PC-9 (cell line): ENCODE data around the gene GABRB2. TPM values are rescaled to one million over a fixed set of nuclear protein-coding genes. Genes with fewer than 3 reads are reported as not detected.

Experiments
- BruUV-seq: library from RNA; stranded (reverse); fragments of 400-500 nt; replicated peaks from 2 replicates; lab custom pipeline; 2021; lab: Mats Ljungman, UMichigan
- CTCF ChIA-PET: fragments of 300-600 bp; sonication (Branson Sonifier 250); formaldehyde crosslinking; loops from one replicate; lab custom pipeline; 2022; ENCODE audit warnings: antibody characterized with exemption; lab: Charles Lee
- POLR2A ChIA-PET: fragments of 300-600 bp; sonication (Branson Sonifier 250); formaldehyde crosslinking; loops from one replicate; lab custom pipeline; 2022; ENCODE audit warnings: antibody characterized with exemption; ENCODE audit not compliant: unreplicated experiment; lab: Charles Lee
- DNase-seq, 2 experiments: peaks; one replicate each; pipeline versions ENCODE4 v3.0.0 to v3.0.0-alpha.2; 2015 to 2022; ENCODE audit warnings: mixed read lengths in 1 of 2
- H2AFZ ChIP-seq: fragments of 200-600 bp; sonication (generic); 2 replicates; pipeline ENCODE4 v1.8.1; 2017; ENCODE audit warnings: antibody characterized with exemption
- H3F3A ChIP-seq: fragments of 200-600 bp; sonication (generic); 2 replicates; pipeline ENCODE4 v1.8.1; 2017; ENCODE audit warnings: antibody characterized with exemption, mild to moderate bottlenecking, low read depth; ENCODE audit not compliant: insufficient read depth
- H3K27ac ChIP-seq: fragments of 200-600 bp; sonication (generic); 2 replicates; pipeline ENCODE4 v1.6.1; 2016; ENCODE audit warnings: mixed run types
- H3K27me3 ChIP-seq: fragments of 200-600 bp; sonication (generic); 2 replicates; pipeline ENCODE4 v1.6.1; 2016; ENCODE audit warnings: low read depth, mixed run types; ENCODE audit not compliant: insufficient read depth
- H3K36me3 ChIP-seq: fragments of 200-600 bp; sonication (generic); 2 replicates; pipeline ENCODE4 v1.6.1; 2016; ENCODE audit warnings: low read depth, mixed run types
- H3K4me1 ChIP-seq: fragments of 200-600 bp; sonication (generic); replicated peaks from 2 replicates; pipeline ENCODE4 v1.6.1; 2016; ENCODE audit warnings: mixed run types; ENCODE audit not compliant: insufficient read depth
- H3K4me2 ChIP-seq: fragments of 200-600 bp; sonication (generic); 2 replicates; pipeline ENCODE4 v1.6.1; 2017; ENCODE audit warnings: mixed run types
- H3K4me3 ChIP-seq: fragments of 200-600 bp; sonication (generic); 2 replicates; pipeline ENCODE4 v1.6.1; 2016; ENCODE audit warnings: mixed run types
- H3K79me2 ChIP-seq: fragments of 200-600 bp; sonication (generic); 2 replicates; pipeline ENCODE4 v1.6.1; 2017; ENCODE audit warnings: low read depth, mixed run types
- H3K9me2 ChIP-seq: fragments of 200-600 bp; sonication (generic); 2 replicates; pipeline ENCODE4 v1.8.1; 2017; ENCODE audit warnings: mild to moderate bottlenecking; ENCODE audit not compliant: insufficient read depth
- H3K9me3 ChIP-seq: fragments of 200-600 bp; sonication (generic); 2 replicates; pipeline ENCODE4 v1.8.1; 2016; ENCODE audit warnings: low read depth; ENCODE audit not compliant: insufficient read depth
- H4K20me1 ChIP-seq: fragments of 200-600 bp; sonication (generic); 2 replicates; pipeline ENCODE4 v1.8.1; 2017; ENCODE audit not compliant: insufficient read depth
- CTCF ChIP-seq: fragments of 200-600 bp; sonication (generic); conservative IDR thresholded peaks from 2 replicates; pipeline ENCODE4 v1.6.1; 2017; ENCODE audit warnings: mixed run types, antibody characterized with exemption, mild to moderate bottlenecking, moderate library complexity
- EZH2 ChIP-seq: fragments of 200-600 bp; sonication (generic); IDR thresholded peaks from 2 replicates; pipeline ENCODE4 v1.8.0; 2017; ENCODE audit warnings: antibody characterized with exemption, low read depth
- intact Hi-C: fragments of 100-400 bp; cut with micrococcal nuclease; formaldehyde crosslinking; loops from one replicate; pipeline ENCODE4 v1.10.0; 2022; ENCODE audit not compliant: unreplicated experiment
- total RNA-seq: library from RNA; stranded (reverse); gene quantifications from 2 replicates; pipeline ENCODE4 v1.2.3, GENCODE V29; 2021

GABRB2 gene
- total RNA-seq, 1 experiment from 2014 or later = not detected

GRCh38 chr5:161311146-161311708, 235.3 kb downstream of the GABRB2 start:
- peaks cover 5% of the 10 kb centered on the region; the same call in 1 of the 2 replicates for H3K27me3 ChIP-seq
- H3F3A ChIP-seq = no peaks in the 10 kb centered on the region
- no peaks in the 10 kb centered on the region for H4K20me1 ChIP-seq
- no peaks in the 10 kb centered on the region for H3K79me2 ChIP-seq
- H3K4me1 ChIP-seq = no peaks in the 10 kb centered on the region
- BruUV-seq = no TSS peak
- DNase-seq = no peak
- POLR2A ChIA-PET = no interaction called here
- no peak for TF ChIP-seq EZH2
- TF ChIP-seq CTCF = no peak
- no peak overlapping the region for H3K4me2 ChIP-seq
- no peak overlapping the region for H3K27ac ChIP-seq
- H3K36me3 ChIP-seq = no peaks in the 10 kb centered on the region
- intact Hi-C loops = no loop called here
- H2AFZ ChIP-seq = no peak overlapping the region
- no peaks in the 10 kb centered on the region for H3K9me3 ChIP-seq
- CTCF ChIA-PET = no interaction called here
- no peaks in the 10 kb centered on the region for H3K9me2 ChIP-seq
- no peak overlapping the region for H3K4me3 ChIP-seq

- POLR2A ChIA-PET = no interaction called here
- CTCF ChIA-PET = no interaction called here
- Histone ChIP-seq H3K4me1 (no peaks in the 10 kb centered on the region), H3K9me3 (no peaks in the 10 kb centered on the region), H3K27ac (no peak overlapping the region), H4K20me1 (no peaks in the 10 kb centered on the region), H3K9me2 (no peaks in the 10 kb centered on the region), H2AFZ (no peak overlapping the region), H3K79me2 (no peaks in the 10 kb centered on the region), H3K27me3 (peaks cover 5% of the 10 kb centered on the region; the same call in 1 of the 2 replicates), H3F3A (no peaks in the 10 kb centered on the region), H3K4me2 (no peak overlapping the region), H3K36me3 (no peaks in the 10 kb centered on the region), H3K4me3 (no peak overlapping the region)
- BruUV-seq = no TSS peak
- DNase-seq = no peak
- no peak for TF ChIP-seq EZH2
- no peak for TF ChIP-seq CTCF
- intact Hi-C loops = no loop called here
Observed at GRCh38 chr5:161306351-161306995, 240.1 kb downstream of the GABRB2 start.

- Histone ChIP-seq H3K4me2 (no peak overlapping the region), H3F3A (no peaks in the 10 kb centered on the region), H4K20me1 (no peaks in the 10 kb centered on the region), H3K79me2 (no peaks in the 10 kb centered on the region), H3K4me1 (no peaks in the 10 kb centered on the region), H3K4me3 (no peak overlapping the region), H3K9me2 (no peaks in the 10 kb centered on the region), H2AFZ (no peak overlapping the region), H3K9me3 (no peaks in the 10 kb centered on the region), H3K36me3 (no peaks in the 10 kb centered on the region), H3K27me3 (no peaks in the 10 kb centered on the region), H3K27ac (no peak overlapping the region)
- no peak for DNase-seq
- ChIA-PET CTCF (no interaction called here), POLR2A (no interaction called here)
- TF ChIP-seq CTCF = no peak
- no peak for TF ChIP-seq EZH2
- no TSS peak for BruUV-seq
- intact Hi-C loops = no loop called here
Observed at GRCh38 chr5:161305601-161306000, 240.9 kb downstream of the GABRB2 start.
